AG09319 (cell line): ENCODE measurements around the gene GMPR2.
A peak's percentile ranks its signal among the peaks of the same experiment; 100 is the strongest.

Experiments used
- DNase-seq: peaks from one replicate; pipeline ENCODE4 v3.0.0-alpha.2; 2010; ENCODE audit warnings: low read depth; ENCODE audit errors: extremely low read depth
- CTCF ChIP-seq: IDR thresholded peaks from 2 replicates; pipeline ENCODE4 v1.5.1; 2011; ENCODE audit warnings: low read depth, mild to moderate bottlenecking, inconsistent platforms, low read length, moderate library complexity

GMPR2 gene

DNA sequence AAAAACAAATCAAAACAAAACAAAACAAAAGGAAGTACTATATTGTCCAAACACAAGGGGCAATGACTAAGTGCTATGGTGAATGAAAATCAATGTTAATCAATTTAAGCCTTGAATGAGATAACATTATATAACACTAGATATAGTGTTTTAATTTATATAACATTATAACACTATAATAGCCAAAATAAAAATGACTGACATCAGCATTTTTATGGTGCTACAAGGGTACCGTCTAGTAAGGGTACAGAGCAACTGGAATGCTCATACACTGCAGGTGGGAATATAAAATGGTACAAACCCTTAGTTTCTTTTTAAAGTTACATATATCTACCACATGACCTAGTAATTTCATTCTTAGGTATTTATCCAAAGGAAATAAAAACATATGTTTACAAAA lies 6.3 kb upstream of the GMPR2 start:
- DNase-seq: no peak
- no peak for TF ChIP-seq CTCF

GRCh38 chr14:24228902-24229301 lies 3.8 kb upstream of the GMPR2 start:
- TF ChIP-seq CTCF: no peak

DNA sequence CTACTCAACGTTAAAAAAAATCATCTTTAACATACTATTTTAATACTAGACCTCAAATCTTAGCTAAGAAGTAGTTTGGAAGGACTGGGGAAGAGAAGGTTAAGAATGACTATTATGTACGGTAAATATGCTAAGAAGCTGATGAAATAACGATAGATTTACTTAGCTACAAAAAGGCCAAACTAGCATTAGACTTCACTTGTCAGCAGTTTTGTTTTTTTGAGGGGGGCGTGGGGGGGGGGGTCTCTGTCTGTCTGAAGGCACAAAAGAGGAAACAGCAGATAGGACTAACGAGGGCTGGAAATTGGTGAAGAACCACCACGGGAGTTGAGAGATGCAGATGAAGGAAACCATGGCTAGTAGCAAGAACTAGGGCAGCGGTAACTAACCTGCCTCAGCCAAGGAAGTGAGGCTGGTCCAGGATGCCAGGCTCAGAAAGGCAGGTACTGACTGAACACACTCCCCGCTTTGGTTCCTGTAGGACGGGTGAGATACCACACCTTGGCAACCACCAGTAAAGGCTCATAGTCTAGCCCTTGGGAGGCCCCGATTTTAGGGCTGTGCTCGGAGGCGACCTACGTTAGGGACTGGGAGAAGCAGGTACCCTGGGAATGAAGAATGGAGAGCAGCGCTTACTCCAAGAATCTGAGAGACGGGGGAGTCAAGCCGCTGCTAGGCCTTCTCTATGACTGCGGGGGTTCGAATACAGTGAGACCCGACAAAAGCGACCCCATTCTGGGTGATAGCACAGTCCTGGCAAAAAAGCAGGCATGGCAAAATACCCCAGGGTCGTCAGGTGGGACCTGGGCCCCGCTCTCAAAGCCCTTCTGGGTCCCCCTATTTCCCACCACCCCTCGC lies 1.2 kb upstream of the GMPR2 start:
- no peak for TF ChIP-seq CTCF
- DNase-seq: no peak

More at GRCh38 chr14:24228902-24229301, 3.8 kb upstream of the GMPR2 start:
- DNase-seq: no peak

GRCh38 chr14:24232121-24232644 lies 546 bp upstream of the GMPR2 start, which contains the start of gene NEDD8:
NEDD8 (minus strand) TSS chr14:24232367; CDS start chr14:24232267, 100 bp downstream.
- no peak for TF ChIP-seq CTCF
- DNase-seq: peak; percentile 76

- no peak for TF ChIP-seq CTCF
- no peak for DNase-seq
Observed at GRCh38 chr14:24233538-24233866, 773 bp downstream of the GMPR2 start.

DNA sequence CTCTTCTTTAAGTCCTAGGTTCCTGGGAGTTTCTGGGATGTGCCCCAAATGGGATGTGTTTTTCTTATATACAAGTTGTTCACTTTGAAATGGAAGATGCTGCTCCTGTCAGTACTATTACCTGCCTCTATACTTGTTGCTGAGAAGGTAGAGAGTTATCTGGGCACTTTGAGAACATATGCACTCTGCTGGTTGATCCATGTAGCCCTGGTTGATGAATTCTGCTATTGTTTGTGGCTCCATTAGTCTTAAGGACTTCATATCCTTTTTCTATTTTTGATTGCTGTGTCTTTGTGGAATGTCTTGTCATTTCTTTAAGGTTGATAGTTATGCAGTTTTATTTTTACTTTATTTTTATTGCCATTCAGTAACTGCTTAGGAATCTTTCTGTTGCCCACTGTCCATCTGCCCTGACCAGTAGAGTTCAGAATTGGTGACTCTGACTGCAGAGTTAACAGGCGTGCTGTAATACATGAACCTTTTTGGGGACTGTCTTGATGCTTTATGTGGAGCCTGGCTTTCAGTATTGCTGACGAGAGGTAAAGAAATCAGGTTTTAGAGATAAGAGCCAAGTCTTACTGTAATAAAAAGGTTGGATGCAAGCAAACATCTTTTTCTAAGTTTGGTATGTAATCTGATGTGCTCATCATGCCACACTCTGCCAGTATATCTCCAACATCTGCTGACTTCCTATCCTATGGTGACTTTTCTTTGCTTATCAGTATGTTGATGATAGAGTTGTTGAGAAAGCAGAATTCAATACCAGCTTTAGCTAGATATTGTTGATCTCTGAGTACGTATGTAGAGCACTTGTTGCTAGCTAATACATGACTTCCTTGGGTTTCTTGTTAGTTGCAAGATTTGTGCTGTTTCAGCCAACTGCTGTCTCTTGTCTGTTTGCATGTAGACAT lies 1.6 kb downstream of the GMPR2 start:
- DNase-seq: no peak
- TF ChIP-seq CTCF: no peak
